Activated CD4-positive, alpha-beta T cell treated with anti-CD3 and anti-CD28 coated beads for 24 hours (primary cell): ENCODE results near the gene TSPEAR.
"Not testable (repeated sequence)": the region's sequence is repeated elsewhere in the genome, so short reads cannot be mapped to it uniquely, and the experiment has no call there.

Experiments used
- DNase-seq, 2 donors: peaks; one replicate each; pipeline ENCODE4 v3.0.0-alpha.2; 2020; ENCODE audit warnings: low read depth in 2 of 2

Gene TSPEAR

GRCh38 chr21:44702111-44702972, 9.0 kb downstream of the TSPEAR start:
- DNase-seq, result no peak

DNA sequence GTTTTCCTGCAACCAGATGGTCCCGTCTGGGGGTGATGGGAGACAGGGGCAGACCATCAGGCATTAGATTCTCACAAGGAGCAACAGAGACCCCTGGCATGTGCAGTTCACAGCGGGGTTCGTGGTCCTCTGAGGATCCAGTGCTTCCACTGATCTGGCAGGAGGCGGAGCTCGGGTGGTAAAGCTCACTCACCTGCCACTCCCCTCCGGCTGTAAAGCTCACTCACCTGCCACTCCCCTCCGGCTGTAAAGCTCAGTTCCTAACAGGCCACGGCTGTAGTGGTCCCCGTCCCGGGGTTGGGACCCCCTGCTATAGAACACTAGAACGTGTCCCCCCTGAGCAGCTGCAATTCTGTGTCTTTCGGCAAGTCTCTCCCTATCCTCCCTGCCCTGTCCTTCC, 9.8 kb downstream of the TSPEAR start:
- DNase-seq, result no peak

- DNase-seq, result no peak
These were observed 10.4 kb downstream of the TSPEAR start for GRCh38 chr21:44701023-44701400.

GRCh38 chr21:44700101-44701022, 11.0 kb downstream of the TSPEAR start:
- no peak for DNase-seq

DNA sequence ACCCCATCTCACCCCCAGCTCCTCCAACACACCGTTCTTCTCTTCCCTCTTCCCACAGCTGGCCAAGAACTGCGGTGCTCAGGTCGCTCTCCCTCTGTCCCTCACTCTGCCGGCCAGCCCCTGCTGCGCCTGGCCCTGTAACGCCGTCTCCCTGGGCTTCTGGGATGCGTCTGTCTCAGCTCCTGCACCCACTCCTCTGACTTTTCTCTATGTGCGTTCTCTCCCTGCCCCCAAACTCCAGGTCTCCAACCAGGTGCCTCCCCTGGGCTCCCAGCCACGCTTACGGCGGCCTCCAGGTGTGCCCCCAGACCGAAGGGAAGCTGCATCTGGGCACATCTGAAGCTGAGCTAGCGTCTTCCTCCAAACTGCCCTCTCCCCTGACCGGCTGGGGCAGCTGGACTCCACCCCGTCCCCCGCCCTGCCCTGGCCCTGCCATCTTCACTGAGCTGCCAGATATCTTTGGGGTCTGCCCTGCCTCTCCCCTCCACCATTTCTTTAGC, 11.8 kb downstream of the TSPEAR start:
- no peak for DNase-seq

- no peak for DNase-seq
These were observed 13.3 kb downstream of the TSPEAR start for GRCh38 chr21:44697811-44698734.

DNA sequence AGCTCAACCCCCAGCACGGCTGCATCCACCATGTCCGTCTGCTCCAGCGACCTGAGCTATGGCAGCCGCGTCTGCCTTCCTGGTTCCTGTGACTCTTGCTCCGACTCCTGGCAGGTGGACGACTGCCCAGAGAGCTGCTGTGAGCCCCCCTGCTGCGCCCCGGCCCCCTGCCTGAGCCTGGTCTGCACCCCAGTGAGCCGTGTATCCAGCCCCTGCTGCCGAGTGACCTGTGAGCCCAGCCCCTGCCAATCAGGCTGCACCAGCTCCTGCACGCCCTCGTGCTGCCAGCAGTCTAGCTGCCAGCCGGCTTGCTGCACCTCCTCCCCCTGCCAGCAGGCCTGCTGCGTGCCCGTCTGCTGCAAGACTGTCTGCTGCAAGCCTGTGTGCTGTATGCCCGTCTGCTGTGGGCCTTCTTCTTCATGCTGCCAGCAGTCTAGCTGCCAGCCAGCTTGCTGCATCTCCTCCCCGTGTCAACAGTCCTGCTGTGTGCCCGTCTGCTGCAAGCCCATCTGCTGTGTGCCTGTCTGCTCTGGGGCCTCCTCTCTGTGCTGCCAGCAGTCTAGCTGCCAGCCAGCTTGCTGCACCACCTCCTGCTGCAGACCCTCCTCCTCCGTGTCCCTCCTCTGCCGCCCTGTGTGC, 14.1 kb downstream of the TSPEAR start, which contains the start of gene KRTAP10-12:
TSS of gene KRTAP10-12 (plus strand) at position 1 of the 639 bp plus-strand sequence. CDS start at position 31, 30 bp downstream.
- not testable (repeated sequence) for DNase-seq

DNA sequence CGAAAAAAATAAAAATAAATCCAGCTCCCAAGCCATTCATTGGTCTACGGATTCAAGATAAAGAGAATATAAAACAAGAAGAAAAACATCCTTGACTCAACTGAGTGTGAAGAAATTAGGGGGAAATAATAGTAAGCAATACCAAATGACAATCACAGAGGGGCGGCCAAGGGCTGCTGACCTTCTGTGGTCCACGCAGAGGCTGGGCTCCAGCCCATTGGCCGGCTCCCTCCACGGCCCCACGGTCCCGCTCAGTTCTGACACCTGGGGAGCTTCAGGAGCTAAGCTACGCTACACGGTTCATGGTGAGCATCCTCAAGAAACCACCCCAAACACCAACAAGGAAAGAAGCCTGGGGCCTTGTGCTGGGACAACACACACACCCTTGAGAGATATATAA, 14.8 kb downstream of the TSPEAR start:
- no peak for DNase-seq

DNA sequence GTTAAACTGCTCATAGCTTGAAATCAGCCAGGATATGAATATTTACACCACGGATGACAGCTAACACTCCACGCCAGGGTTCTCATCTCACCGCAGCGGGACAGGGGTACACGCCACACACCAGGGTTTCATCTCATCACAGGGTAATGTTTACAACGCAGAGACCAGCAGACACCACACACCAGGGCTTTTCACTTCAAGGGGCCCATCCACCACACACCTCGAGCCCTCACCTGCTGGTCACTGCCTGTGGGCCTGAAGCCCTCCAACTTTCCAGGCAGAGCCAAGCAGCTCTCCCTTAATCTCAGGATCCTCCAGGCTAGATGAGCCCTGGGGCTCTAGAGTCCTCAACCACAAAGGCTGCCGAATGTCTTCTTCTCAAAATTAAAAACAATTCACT, 15.7 kb downstream of the TSPEAR start:
- no peak for DNase-seq

DNA sequence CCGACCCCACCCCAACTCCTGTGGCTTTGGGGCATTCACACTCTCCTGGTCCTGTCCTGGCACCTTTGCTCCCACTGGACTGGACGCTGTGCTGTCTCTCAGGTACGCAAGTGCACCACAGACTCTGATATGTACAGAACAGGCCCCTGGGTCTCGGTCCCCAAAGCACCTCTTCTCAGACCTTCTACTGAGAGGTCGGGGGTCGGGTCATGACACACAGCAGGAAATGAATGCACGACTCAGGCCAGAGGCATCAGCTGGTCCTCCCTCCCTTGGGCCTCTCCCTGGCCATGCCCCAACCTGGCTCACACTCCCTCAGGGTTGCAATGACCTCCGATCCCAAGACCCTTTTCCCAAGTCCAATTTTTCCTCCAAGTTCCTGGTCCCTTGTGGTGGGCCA, 16.2 kb downstream of the TSPEAR start:
- no peak for DNase-seq

DNA sequence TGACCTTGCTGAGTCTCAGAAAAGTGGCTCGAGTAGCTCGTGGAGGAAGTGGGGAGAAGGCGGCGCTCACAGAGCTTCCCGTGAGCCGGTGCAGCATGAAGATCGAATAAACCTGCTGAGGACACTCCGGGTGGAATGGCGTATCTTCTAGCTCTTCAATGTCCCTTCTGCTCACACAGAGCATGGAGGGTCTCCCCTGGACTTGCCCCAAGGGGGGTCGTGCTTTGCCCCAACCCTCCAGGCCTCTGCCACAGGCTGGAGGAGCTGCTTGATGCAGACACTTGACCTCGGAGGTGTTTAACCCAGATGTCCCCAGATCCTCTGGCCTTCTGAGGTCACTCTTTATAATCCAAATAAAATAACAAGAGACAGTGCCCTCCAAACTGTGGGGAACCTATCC, 16.6 kb downstream of the TSPEAR start:
- no peak for DNase-seq

- DNase-seq, result no peak
These were observed 18.4 kb downstream of the TSPEAR start for GRCh38 chr21:44692798-44693512.

- DNase-seq, result no peak
These were observed 19.7 kb downstream of the TSPEAR start for GRCh38 chr21:44691686-44692085.

GRCh38 chr21:44689740-44690139, 21.6 kb downstream of the TSPEAR start:
- not testable (repeated sequence) for DNase-seq

GRCh38 chr21:44687671-44688070, 23.7 kb downstream of the TSPEAR start:
- no peak for DNase-seq

GRCh38 chr21:44686843-44687561, 24.4 kb downstream of the TSPEAR start:
- DNase-seq, result no peak

DNA sequence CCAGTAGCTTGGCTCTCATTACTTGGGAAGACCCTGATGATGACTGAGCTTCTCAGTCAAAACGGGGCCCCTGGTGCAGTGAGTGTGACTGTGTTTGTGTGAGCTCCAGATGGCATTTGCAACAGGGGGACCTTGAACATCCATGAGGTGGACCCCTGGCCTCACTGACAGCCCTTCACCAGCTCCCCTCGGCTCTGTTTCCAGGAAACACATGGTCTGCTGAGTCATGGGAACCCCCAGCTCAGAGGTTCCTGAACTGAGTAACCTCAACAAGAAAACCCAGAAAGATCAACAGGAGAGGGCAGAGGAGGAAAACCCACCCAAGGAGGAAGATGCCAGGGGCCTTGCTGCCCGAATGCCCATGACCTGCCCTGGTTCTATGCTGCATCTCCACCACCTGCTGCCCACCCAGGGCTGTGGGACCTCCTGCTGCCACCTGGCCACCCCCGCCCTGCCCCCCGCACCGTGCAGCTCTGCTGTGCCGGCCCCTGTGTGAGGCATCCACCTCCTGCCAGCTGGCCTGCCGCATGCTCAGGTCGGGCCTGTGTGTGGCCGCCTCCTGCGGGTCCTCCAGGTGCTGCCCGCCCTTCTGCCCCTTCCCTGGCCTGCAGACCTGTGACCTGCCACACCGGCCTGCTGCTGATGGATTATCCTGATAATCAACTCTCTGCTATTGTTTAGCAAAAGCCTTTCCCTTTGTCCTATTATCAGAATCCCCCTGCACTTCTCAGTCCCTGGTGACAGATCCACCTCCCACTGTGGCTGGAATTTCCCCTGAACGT, 25.2 kb downstream of the TSPEAR start:
- DNase-seq, result no peak

GRCh38 chr21:44685050-44685449, 26.3 kb downstream of the TSPEAR start:
- DNase-seq, result not testable (repeated sequence)

- DNase-seq, result no peak
These were observed 26.9 kb downstream of the TSPEAR start for GRCh38 chr21:44684483-44684882.
